Measurements from ENCODE around the gene GALNT10.

DNA sequence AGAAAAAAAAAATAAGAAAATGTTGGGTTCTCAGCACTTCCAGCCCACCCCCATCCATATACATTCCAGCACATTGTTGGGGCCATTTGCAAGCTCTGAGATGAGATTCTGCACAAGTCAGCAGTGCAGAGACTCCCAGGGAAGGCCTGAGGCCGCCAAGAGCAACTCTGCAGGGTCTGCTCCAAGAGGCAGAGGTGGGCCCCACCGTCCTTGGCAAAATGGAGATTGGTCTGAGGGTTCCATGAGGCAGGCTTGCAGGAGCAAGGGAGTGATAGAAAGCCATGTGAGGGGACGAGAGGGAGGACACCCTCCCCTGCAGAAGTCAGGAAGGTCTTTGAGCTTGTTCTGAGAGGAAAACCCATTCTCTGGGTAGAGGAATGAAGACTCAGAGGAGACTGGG lies 203.3 kb downstream of the GALNT10 start:
- TF ChIP-seq, protein P1, sequence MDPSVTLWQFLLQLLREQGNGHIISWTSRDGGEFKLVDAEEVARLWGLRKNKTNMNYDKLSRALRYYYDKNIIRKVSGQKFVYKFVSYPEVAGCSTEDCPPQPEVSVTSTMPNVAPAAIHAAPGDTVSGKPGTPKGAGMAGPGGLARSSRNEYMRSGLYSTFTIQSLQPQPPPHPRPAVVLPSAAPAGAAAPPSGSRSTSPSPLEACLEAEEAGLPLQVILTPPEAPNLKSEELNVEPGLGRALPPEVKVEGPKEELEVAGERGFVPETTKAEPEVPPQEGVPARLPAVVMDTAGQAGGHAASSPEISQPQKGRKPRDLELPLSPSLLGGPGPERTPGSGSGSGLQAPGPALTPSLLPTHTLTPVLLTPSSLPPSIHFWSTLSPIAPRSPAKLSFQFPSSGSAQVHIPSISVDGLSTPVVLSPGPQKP (CRISPR knock-in tag; IDR thresholded peaks at IDR 0.05) = no peak
- no peak for TF ChIP-seq YY1 (IDR thresholded peaks at IDR 0.05; ENCODE audit: borderline replicate concordance in 1 of 3, control insufficient read depth in 1 of 3, extremely low read depth in 1 of 3, insufficient read depth in 3 of 3, insufficient read length in 1 of 3, insufficient replicate concordance in 2 of 3, low read depth in 1 of 3, low read length in 2 of 3)
- no peak for TF ChIP-seq NCOA6 (IDR thresholded peaks at IDR 0.05)
- no peak for TF ChIP-seq FOXK2 (conservative IDR thresholded peaks at IDR 0.05 in 1 of 2, IDR thresholded peaks at IDR 0.05 in 1 of 2; ENCODE audit: low read depth in 2 of 2)
- TF ChIP-seq CBFB (CRISPR knock-in tag; IDR thresholded peaks at IDR 0.05) = no peak
- no peak for TF ChIP-seq EGR1 (conservative IDR thresholded peaks at IDR 0.05)
- TF ChIP-seq, protein P2, sequence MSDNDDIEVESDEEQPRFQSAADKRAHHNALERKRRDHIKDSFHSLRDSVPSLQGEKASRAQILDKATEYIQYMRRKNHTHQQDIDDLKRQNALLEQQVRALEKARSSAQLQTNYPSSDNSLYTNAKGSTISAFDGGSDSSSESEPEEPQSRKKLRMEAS (CRISPR knock-in tag; IDR thresholded peaks at IDR 0.05) = no peak
- TF ChIP-seq CREB1 (IDR thresholded peaks at IDR 0.05) = no peak
- no peak for TF ChIP-seq CREB1 (CRISPR knock-in tag; IDR thresholded peaks at IDR 0.05)
- TF ChIP-seq POLR2A (conservative IDR thresholded peaks at IDR 0.05) = no peak

Data from K562 (cell line).